ENCODE data around the gene WIPF2. TPM values are rescaled to one million over a fixed set of nuclear protein-coding genes. Genes with fewer than 3 reads are reported as not detected.

The WIPF2 gene
- total RNA-seq, 1 experiment from 2014 or later, result 30.4 TPM

DNA sequence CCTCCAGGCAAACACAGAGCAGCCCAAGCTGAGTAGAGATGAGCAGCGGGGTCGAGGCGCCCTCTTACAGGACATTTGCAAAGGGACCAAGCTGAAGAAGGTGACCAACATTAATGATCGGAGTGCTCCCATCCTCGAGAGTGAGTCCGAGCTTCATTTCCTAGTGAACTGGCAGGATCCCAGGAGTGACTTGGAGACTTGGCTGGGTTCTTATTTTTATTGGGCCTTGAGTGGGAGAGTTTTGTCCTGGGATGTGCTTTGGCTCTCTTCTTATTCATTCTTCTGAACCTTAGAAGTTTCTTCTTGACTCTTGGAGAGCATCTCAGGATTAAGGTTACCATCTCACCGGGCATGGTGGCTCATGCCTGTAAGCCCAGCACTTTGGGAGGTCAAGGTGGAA lies 41.4 kb downstream of the WIPF2 start:
- POLR2A ChIA-PET, result no interaction called here
- no TSS peak for BruUV-seq (replicated peaks)
- RAD21 ChIA-PET (ENCODE audit: low non-redundant PET in 1 of 2, low total read pairs in 2 of 2, uncharacterized antibody in 2 of 2, unreplicated experiment in 2 of 2), result no interaction called here
- no peak overlapping the region for H2AFZ ChIP-seq (ENCODE audit: low read depth, low read length, poor library complexity, severe bottlenecking)
- no peak overlapping the region for H3K9ac ChIP-seq (ENCODE audit: low read length)
- no peaks in the 10 kb centered on the region for H3K4me1 ChIP-seq (ENCODE audit: control insufficient read depth in 1 of 2, insufficient read depth in 2 of 2, low read length in 2 of 2)
- CTCF ChIA-PET, result no interaction called here
- intact Hi-C loops (cut with micrococcal nuclease), result no loop called here
- H3K27ac ChIP-seq (ENCODE audit: low read depth, low read length), result no peak overlapping the region
- H3K36me3 ChIP-seq (ENCODE audit: control insufficient read depth in 1 of 2, insufficient read depth in 2 of 2, low read length in 2 of 2), result peaks cover 27 to 42% of the 10 kb centered on the region in 2 experiments; a peak in 3 of 4 replicates
- H3K9me2 ChIP-seq (ENCODE audit: insufficient read depth), result no peaks in the 10 kb centered on the region
- H4K20me1 ChIP-seq (ENCODE audit: insufficient read depth), result no peaks in the 10 kb centered on the region
- H3K4me2 ChIP-seq (ENCODE audit: low read length), result no peak overlapping the region
- TF ChIP-seq, protein P1, sequence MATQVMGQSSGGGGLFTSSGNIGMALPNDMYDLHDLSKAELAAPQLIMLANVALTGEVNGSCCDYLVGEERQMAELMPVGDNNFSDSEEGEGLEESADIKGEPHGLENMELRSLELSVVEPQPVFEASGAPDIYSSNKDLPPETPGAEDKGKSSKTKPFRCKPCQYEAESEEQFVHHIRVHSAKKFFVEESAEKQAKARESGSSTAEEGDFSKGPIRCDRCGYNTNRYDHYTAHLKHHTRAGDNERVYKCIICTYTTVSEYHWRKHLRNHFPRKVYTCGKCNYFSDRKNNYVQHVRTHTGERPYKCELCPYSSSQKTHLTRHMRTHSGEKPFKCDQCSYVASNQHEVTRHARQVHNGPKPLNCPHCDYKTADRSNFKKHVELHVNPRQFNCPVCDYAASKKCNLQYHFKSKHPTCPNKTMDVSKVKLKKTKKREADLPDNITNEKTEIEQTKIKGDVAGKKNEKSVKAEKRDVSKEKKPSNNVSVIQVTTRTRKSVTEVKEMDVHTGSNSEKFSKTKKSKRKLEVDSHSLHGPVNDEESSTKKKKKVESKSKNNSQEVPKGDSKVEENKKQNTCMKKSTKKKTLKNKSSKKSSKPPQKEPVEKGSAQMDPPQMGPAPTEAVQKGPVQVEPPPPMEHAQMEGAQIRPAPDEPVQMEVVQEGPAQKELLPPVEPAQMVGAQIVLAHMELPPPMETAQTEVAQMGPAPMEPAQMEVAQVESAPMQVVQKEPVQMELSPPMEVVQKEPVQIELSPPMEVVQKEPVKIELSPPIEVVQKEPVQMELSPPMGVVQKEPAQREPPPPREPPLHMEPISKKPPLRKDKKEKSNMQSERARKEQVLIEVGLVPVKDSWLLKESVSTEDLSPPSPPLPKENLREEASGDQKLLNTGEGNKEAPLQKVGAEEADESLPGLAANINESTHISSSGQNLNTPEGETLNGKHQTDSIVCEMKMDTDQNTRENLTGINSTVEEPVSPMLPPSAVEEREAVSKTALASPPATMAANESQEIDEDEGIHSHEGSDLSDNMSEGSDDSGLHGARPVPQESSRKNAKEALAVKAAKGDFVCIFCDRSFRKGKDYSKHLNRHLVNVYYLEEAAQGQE (IDR thresholded peaks at IDR 0.05; ENCODE audit: low read depth), result no peak
- ATAC-seq (no peak), DNase-seq (ENCODE audit: low read depth, low spot score) (no peak)
- H3K9me3 ChIP-seq (ENCODE audit: control insufficient read depth in 1 of 2, insufficient read depth in 1 of 2, low read depth in 1 of 2, low read length in 2 of 2), result no peaks in the 10 kb centered on the region
- H3K79me2 ChIP-seq (ENCODE audit: insufficient read depth, low read length), result peaks cover 10% of the 10 kb centered on the region; the same call in 1 of the 2 replicates
- no peak overlapping the region for H3K4me3 ChIP-seq (replicated peaks in 1 of 2; ENCODE audit: low read depth in 1 of 2, low read length in 2 of 2)
- H3K27me3 ChIP-seq (ENCODE audit: insufficient read depth, low read length), result no peaks in the 10 kb centered on the region

DNA sequence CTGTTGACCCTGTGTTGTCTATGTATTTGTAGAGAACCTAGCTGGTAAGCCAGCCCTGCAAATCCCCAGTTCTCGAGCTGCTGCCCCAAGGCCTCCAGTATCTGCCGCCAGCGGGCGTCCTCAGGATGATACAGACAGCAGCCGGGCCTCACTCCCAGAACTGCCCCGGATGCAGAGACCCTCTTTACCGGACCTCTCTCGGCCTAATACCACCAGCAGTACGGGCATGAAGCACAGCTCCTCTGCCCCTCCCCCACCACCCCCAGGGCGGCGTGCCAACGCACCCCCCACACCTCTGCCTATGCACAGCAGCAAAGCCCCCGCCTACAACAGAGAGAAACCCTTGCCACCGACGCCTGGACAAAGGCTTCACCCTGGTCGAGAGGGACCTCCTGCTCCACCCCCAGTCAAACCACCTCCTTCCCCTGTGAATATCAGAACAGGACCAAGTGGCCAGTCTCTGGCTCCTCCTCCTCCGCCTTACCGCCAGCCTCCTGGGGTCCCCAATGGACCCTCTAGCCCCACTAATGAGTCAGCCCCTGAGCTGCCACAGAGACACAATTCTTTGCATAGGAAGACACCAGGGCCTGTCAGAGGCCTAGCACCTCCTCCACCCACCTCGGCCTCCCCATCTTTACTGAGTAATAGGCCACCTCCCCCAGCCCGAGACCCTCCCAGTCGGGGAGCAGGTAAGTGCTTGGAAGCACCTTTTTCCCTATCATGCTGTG lies 45.5 kb downstream of the WIPF2 start:
- no peaks in the 10 kb centered on the region for H3K9me2 ChIP-seq (ENCODE audit: insufficient read depth)
- no peak overlapping the region for H3K4me3 ChIP-seq (replicated peaks in 1 of 2; ENCODE audit: low read depth in 1 of 2, low read length in 2 of 2)
- ATAC-seq (no peak), DNase-seq (ENCODE audit: low read depth, low spot score) (no peak)
- no peak overlapping the region for H3K9ac ChIP-seq (ENCODE audit: low read length)
- intact Hi-C loops (cut with micrococcal nuclease), result no loop called here
- ChIA-PET RAD21 (ENCODE audit: low non-redundant PET in 1 of 2, low total read pairs in 2 of 2, uncharacterized antibody in 2 of 2, unreplicated experiment in 2 of 2) (no interaction called here), CTCF (no interaction called here), POLR2A (no interaction called here)
- H3K9me3 ChIP-seq (ENCODE audit: control insufficient read depth in 1 of 2, insufficient read depth in 1 of 2, low read depth in 1 of 2, low read length in 2 of 2), result no peaks in the 10 kb centered on the region
- peaks cover 4% of the 10 kb centered on the region; the same call in 1 of the 2 replicates for H3K79me2 ChIP-seq (ENCODE audit: insufficient read depth, low read length)
- H3K36me3 ChIP-seq (ENCODE audit: control insufficient read depth in 1 of 2, insufficient read depth in 2 of 2, low read length in 2 of 2), result peaks cover 29 to 36% of the 10 kb centered on the region in 2 experiments; a peak in 3 of 4 replicates
- 0 out of 4 replicates have a peak, but pooled peaks cover 0 to 5% of the 10 kb centered on the region in 2 experiments for H3K4me1 ChIP-seq (ENCODE audit: control insufficient read depth in 1 of 2, insufficient read depth in 2 of 2, low read length in 2 of 2)
- H2AFZ ChIP-seq (ENCODE audit: low read depth, low read length, poor library complexity, severe bottlenecking), result no peak overlapping the region
- H4K20me1 ChIP-seq (ENCODE audit: insufficient read depth), result no peaks in the 10 kb centered on the region
- no peaks in the 10 kb centered on the region for H3K27me3 ChIP-seq (ENCODE audit: insufficient read depth, low read length)
- no peak overlapping the region for H3K4me2 ChIP-seq (ENCODE audit: low read length)
- H3K27ac ChIP-seq (ENCODE audit: low read depth, low read length), result no peak overlapping the region
- no TSS peak for BruUV-seq (replicated peaks)
- TF ChIP-seq EZH2 (IDR thresholded peaks at IDR 0.05), result no peak
- no peak for TF ChIP-seq CBX3 (IDR thresholded peaks at IDR 0.05; ENCODE audit: low read depth)
- TF ChIP-seq SRF (IDR thresholded peaks at IDR 0.05; ENCODE audit: low read depth), result no peak
- TF ChIP-seq, protein P2, sequence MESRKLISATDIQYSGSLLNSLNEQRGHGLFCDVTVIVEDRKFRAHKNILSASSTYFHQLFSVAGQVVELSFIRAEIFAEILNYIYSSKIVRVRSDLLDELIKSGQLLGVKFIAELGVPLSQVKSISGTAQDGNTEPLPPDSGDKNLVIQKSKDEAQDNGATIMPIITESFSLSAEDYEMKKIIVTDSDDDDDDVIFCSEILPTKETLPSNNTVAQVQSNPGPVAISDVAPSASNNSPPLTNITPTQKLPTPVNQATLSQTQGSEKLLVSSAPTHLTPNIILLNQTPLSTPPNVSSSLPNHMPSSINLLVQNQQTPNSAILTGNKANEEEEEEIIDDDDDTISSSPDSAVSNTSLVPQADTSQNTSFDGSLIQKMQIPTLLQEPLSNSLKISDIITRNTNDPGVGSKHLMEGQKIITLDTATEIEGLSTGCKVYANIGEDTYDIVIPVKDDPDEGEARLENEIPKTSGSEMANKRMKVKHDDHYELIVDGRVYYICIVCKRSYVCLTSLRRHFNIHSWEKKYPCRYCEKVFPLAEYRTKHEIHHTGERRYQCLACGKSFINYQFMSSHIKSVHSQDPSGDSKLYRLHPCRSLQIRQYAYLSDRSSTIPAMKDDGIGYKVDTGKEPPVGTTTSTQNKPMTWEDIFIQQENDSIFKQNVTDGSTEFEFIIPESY (IDR thresholded peaks at IDR 0.05; ENCODE audit: extremely low read depth, insufficient replicate concordance, low read length), result no peak
- TF ChIP-seq, protein P1 (IDR thresholded peaks at IDR 0.05; ENCODE audit: low read depth), result no peak
- no peak for TF ChIP-seq JUND (IDR thresholded peaks at IDR 0.05)
- TF ChIP-seq SIN3A (IDR thresholded peaks at IDR 0.05; ENCODE audit: low read depth), result no peak
- TF ChIP-seq TCF7L2 (IDR thresholded peaks at IDR 0.05; ENCODE audit: borderline replicate concordance, extremely low read depth, insufficient read depth, insufficient read length), result no peak

Measured in HCT116 (cell line).